BJ (cell line): ENCODE data around the gene PCNX2. TPM values are rescaled to one million over a fixed set of nuclear protein-coding genes. Genes with fewer than 3 reads are reported as not detected.

ENCODE experiments used
- CTCF ChIA-PET: fragments of 350-600 bp; formaldehyde crosslinking; extraction: SDS; loops from one replicate; lab custom pipeline; 2021; ENCODE audit warnings: antibody characterized with exemption, inconsistent platforms; lab: Yijun Ruan, JAX
- POLR2A ChIA-PET: fragments of 300-600 bp; sonication (Branson Sonifier 250); formaldehyde crosslinking; extraction: SDS; loops from one replicate; lab custom pipeline; 2021; ENCODE audit warnings: antibody characterized with exemption; lab: Charles Lee
- DNase-seq: peaks from one replicate; pipeline ENCODE4 v3.0.0-alpha.2; 2011; ENCODE audit warnings: low read depth
- H3K27me3 ChIP-seq: 2 replicates; pipeline ENCODE4 v1.6.0; 2011; ENCODE audit warnings: low read length; ENCODE audit not compliant: control insufficient read depth, insufficient read depth
- H3K36me3 ChIP-seq: 2 replicates; pipeline ENCODE4 v1.5.1; 2011; ENCODE audit warnings: low read length; ENCODE audit not compliant: control insufficient read depth, insufficient read depth
- H3K4me3 ChIP-seq: 2 replicates; pipeline ENCODE4 v1.5.1; 2011; ENCODE audit warnings: low read depth, mild to moderate bottlenecking, control low read depth, low read length
- polyA plus RNA-seq: library from polyadenylated mRNA; depleted of rRNA; stranded (reverse); fragments of >200 nt; gene quantifications from 2 replicates; pipeline ENCODE4 v1.2.3, GENCODE V29; 2011
- TF ChIP-seq, protein P1 (sequence below): IDR thresholded peaks from 2 replicates; pipeline ENCODE4 v1.5.1; 2011; ENCODE audit warnings: low read depth, mild to moderate bottlenecking, control low read depth, inconsistent platforms, low read length, moderate library complexity; ENCODE audit not compliant: insufficient read depth

The PCNX2 gene
- polyA plus RNA-seq, 1 experiment = 10.1 TPM

DNA sequence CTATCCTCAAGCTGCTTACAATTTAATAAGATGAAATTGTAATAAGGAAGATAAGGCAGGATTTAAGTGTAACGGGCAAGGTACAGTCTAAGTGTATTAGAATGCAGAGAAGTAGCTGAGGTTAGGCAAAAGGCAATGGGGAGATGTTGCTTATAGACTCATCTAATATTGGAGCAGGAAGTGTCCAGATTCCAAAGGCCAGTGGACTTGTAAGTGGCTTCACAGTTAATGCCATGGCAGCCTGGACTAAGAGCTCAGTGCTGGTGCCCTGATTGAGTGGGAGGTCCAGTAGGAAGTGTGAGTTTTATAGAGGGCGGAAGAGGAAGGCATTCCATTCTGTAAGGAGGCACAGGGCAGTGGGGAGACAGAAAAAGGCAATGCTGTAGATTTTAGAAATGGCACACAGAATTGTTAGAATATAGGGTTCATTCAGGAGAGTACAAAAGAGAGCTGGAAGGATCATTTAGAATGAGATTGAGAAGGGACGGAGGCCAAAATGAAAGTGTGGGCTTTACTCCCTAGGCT lies 44.6 kb upstream of the PCNX2 start:
- H3K4me3 ChIP-seq = no peak overlapping the region
- ChIA-PET POLR2A (no interaction called here), CTCF (interaction anchor here (0.6 kb wide), 1 partner anchor 775 kb away, joined by 3 read pairs; no protein-coding TSS in a partner anchor)
- DNase-seq = no peak
- 0 out of 2 replicates have a peak, but pooled peaks cover 1% of the 10 kb centered on the region for H3K27me3 ChIP-seq
- H3K36me3 ChIP-seq = no peaks in the 10 kb centered on the region
- TF ChIP-seq, protein P1, sequence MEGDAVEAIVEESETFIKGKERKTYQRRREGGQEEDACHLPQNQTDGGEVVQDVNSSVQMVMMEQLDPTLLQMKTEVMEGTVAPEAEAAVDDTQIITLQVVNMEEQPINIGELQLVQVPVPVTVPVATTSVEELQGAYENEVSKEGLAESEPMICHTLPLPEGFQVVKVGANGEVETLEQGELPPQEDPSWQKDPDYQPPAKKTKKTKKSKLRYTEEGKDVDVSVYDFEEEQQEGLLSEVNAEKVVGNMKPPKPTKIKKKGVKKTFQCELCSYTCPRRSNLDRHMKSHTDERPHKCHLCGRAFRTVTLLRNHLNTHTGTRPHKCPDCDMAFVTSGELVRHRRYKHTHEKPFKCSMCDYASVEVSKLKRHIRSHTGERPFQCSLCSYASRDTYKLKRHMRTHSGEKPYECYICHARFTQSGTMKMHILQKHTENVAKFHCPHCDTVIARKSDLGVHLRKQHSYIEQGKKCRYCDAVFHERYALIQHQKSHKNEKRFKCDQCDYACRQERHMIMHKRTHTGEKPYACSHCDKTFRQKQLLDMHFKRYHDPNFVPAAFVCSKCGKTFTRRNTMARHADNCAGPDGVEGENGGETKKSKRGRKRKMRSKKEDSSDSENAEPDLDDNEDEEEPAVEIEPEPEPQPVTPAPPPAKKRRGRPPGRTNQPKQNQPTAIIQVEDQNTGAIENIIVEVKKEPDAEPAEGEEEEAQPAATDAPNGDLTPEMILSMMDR = no peak

DNA sequence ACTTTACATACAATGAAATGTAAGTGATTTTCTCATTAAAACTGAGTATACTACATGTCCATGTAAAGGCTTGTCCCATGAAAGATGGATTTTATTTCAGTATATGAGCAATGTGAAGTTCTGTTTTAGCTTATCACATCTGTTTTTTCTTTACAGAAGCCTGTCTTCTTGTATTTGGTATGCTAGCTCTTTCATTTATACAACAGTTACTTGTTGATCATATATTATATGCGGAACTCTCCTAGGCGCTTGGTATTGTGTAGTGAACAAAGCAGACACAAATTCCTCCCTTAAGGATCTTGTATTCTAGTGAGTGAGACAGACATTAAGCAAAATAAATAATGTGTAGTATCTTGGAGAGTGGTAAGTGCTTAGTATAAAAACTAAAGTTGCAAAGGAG lies 42.6 kb upstream of the PCNX2 start:
- ChIA-PET POLR2A (no interaction called here), CTCF (no interaction called here)
- Histone ChIP-seq H3K27me3 (0 out of 2 replicates have a peak, but pooled peaks cover 1% of the 10 kb centered on the region), H3K36me3 (no peaks in the 10 kb centered on the region), H3K4me3 (no peak overlapping the region)
- TF ChIP-seq, protein P1 = no peak
- no peak for DNase-seq

DNA sequence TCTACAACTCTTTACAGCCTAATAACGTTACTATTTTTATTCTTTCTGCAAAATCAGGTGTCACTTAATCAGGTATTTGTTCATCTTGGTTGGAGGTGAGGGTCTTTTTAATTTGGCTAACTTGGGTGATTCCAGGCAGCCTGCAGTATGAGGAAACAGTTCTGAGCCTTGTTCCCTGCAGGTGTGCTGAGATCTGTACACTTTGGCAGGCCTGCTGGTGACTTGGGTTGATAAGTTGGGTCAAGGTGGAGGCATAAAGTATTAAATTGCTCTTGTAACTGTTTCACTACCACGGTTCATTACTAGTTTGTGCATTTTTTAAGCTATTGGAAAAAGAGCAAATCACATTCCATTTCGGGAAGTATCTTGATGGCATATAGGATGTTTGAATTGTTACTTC lies 42.0 kb upstream of the PCNX2 start:
- POLR2A ChIA-PET = no interaction called here
- Histone ChIP-seq H3K4me3 (no peak overlapping the region), H3K27me3 (0 out of 2 replicates have a peak, but pooled peaks cover 1% of the 10 kb centered on the region), H3K36me3 (no peaks in the 10 kb centered on the region)
- CTCF ChIA-PET = interaction anchor here (1.0 kb wide), 1 partner anchor 14 kb away, joined by 3 read pairs; no protein-coding TSS in a partner anchor
- TF ChIP-seq, protein P1 = no peak
- no peak for DNase-seq

DNA sequence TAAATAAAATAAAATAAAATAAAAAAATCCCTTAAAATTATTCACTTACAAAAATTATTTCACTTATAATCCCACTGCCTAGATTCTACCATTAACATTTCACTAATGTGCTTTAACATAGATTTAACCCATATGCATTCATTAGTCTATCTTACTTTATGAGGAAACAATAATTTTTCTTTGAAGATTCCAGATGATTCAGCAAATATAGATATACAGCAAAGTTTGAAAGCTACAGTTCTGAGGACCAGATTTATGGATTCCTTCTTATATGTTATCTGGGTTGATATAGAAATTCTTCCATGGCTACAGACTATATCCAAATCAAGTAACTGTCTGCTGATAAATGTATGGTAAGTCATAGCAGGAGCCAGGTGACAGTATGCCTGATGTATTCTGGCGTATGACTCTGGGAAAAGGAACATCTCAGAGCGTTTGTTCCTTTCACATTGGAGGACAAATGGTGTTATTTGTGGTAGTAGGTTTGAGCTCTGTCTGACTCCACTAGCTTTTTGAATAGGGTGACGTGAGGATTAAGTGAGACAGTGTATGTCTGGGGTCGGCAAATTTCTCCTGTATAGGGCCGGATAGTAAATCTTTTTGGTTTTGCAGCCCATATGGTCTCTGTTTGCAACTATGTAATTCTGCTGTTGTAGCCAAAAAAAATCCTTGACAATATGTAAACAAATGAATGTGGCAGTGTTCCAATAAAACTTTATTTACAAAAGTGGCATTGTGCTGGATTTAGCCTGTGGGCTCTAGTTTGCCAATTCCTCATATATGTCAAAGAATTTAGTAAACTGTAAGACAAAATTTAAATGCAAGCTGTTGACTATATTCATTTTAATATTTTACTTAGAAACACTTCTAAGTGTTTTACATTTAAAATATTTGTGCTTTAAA lies 41.3 kb upstream of the PCNX2 start:
- no peaks in the 10 kb centered on the region for H3K36me3 ChIP-seq
- TF ChIP-seq, protein P1 = no peak
- CTCF ChIA-PET = interaction anchor here (1.0 kb wide), 1 partner anchor 15 kb away, joined by 3 read pairs; no protein-coding TSS in a partner anchor
- H3K27me3 ChIP-seq = 0 out of 2 replicates have a peak, but pooled peaks cover 1% of the 10 kb centered on the region
- DNase-seq = no peak
- POLR2A ChIA-PET = no interaction called here
- no peak overlapping the region for H3K4me3 ChIP-seq

DNA sequence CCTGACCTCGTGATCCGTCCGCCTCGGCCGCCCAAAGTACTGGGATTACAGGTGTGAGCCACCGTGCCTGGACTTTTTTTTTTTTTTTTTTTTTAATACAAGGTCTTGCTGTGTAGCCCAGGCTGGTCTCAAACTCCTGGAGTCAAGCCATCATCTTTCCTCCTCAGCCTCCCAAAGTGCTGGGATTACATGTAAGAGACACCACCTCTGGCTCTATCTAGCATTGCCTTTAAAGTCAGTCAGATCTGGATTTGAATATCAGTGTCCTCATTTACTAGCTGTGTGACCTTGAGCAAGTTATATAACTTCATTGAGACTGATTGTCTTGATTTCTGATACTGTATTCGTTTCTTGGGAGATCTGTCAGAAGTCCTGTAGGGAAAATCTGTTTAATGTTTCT lies 38.6 kb upstream of the PCNX2 start:
- TF ChIP-seq, protein P1 = no peak
- Histone ChIP-seq H3K27me3 (0 out of 2 replicates have a peak, but pooled peaks cover 1% of the 10 kb centered on the region), H3K36me3 (no peaks in the 10 kb centered on the region), H3K4me3 (no peak overlapping the region)
- CTCF ChIA-PET = interaction anchor here (0.9 kb wide), 1 partner anchor 10 kb away, joined by 3 read pairs; no protein-coding TSS in a partner anchor
- DNase-seq = no peak
- POLR2A ChIA-PET = no interaction called here
